Measurements from ENCODE around the gene BEST1. TPM values are rescaled to one million over a fixed set of nuclear protein-coding genes. Genes with fewer than 3 reads are reported as not detected.

Gene BEST1
- total RNA-seq, 6 experiments from 2014 or later = 0.92 to 2.0 (median 1.9) TPM

DNA sequence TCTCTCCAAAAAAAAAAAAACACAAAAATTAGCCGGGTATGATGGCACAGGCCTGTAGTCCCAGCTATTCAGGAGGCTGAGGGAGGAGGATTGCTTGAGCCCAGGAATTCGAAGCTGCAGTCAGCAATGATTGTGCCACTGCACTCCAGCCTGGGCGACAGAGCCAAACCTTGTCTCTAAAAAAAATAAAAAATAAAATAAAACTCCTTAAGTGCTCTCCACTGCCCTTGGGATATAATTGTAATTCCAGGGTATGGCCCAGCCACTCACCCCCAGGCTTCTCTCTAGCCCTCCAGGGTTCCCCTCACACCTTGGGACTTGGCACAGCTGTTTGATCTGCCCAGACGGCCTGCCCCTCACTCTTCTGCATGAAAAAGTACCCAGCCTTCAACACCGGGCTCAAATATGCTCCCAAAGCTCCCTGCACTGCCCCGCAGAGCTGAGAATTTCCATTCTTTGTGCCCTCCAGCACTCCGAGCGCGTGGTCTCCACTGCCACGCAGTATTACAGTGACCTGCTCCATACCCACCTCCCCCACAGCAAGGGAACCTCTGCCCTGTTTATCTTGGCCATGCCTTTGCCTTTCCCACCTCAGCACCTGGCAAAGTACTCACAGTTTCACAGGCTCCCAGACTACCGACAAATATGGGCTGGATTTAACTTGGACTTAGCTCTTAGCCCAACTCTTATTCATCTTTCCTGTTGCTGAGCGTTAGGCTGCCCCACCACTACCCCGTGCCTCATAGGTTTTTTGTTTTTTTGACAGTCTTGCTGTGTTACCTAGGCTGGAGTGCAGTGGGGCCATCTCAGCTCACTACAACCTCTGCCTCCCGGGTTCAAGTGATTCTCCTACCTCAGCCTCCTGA, 24.8 kb downstream of the BEST1 start:
- Mint-ChIP-seq H3K4me3 (no peak overlapping the region), H3K4me1 (ENCODE audit: low read depth) (peaks cover 45% of the 10 kb centered on the region), H3K27ac (peak overlapping the region; percentile 23), H3K9me3 (no peaks in the 10 kb centered on the region), H3K27me3 (ENCODE audit: insufficient read depth) (no peaks in the 10 kb centered on the region; the same call in 1 of the 2 replicates), H3K36me3 (ENCODE audit: low read depth) (no peaks in the 10 kb centered on the region)
- TF ChIP-seq, protein P1, sequence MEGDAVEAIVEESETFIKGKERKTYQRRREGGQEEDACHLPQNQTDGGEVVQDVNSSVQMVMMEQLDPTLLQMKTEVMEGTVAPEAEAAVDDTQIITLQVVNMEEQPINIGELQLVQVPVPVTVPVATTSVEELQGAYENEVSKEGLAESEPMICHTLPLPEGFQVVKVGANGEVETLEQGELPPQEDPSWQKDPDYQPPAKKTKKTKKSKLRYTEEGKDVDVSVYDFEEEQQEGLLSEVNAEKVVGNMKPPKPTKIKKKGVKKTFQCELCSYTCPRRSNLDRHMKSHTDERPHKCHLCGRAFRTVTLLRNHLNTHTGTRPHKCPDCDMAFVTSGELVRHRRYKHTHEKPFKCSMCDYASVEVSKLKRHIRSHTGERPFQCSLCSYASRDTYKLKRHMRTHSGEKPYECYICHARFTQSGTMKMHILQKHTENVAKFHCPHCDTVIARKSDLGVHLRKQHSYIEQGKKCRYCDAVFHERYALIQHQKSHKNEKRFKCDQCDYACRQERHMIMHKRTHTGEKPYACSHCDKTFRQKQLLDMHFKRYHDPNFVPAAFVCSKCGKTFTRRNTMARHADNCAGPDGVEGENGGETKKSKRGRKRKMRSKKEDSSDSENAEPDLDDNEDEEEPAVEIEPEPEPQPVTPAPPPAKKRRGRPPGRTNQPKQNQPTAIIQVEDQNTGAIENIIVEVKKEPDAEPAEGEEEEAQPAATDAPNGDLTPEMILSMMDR (IDR thresholded peaks at IDR 0.05) = no peak
- DNase-seq = no peak

DNA sequence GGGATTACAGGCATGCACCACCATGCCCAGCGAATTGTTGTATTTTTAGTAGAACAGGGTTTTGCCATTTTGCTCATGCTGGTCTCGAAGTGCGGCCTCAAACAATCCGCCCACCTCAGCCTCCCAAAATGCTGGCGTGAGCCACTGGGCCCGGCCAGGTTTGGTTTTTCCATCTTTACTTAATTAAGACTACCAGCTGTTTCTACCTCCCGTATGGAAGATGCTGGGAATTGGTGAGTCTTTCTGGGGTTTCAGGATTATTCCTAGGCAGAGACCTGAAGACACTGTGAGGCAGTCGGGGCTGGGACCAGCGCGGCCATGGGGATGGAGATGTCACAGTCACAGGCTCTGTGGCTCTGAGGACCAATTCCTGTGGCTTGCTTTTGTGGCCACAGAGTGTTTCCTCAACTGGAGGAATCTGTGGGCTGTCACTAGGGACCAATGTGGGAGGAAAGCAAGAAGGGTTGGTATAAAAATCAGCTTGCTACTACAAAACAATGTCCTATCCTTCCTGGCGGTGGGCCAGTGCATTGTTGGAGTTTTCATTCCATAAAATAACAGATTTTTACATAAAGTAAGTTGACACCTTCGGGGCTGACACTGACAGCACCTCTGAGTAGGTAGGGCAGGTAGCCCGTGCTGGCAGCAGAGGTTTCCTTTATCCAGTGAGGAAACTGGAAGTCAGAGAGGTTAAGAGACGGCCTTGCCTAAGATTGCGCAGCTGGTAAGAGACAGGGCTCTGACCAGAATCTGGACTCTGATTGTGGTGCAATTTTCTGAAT, 25.7 kb downstream of the BEST1 start:
- Mint-ChIP-seq H3K27ac (no peak overlapping the region), H3K4me1 (ENCODE audit: low read depth) (peaks cover 42% of the 10 kb centered on the region), H3K27me3 (ENCODE audit: insufficient read depth) (no peaks in the 10 kb centered on the region; the same call in 1 of the 2 replicates), H3K4me3 (no peak overlapping the region), H3K9me3 (no peaks in the 10 kb centered on the region), H3K36me3 (ENCODE audit: low read depth) (no peaks in the 10 kb centered on the region)
- DNase-seq = no peak
- TF ChIP-seq, protein P1 (IDR thresholded peaks at IDR 0.05) = no peak

DNA sequence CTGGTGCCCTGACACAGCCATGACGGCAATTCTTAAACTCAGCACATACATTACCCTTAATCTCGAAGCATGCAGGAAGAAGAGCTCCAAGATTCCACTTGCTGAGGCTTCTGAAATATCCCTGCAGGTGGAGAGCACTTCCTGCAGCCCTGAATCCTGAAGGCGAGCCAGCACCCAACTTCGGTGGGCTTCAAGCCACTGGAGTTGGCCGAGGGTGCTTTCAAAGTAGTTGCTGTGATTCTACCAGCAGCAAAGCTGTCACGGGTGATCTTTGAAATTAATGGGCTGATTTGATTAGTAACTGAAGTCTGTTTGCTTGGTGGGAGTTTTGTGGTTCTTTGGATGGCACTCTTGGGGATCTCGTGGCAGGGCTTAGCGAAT, 26.3 kb downstream of the BEST1 start:
- H3K4me1 Mint-ChIP-seq (ENCODE audit: low read depth) = peaks cover 42% of the 10 kb centered on the region
- DNase-seq = no peak
- no peaks in the 10 kb centered on the region for H3K9me3 Mint-ChIP-seq
- no peak overlapping the region for H3K4me3 Mint-ChIP-seq
- H3K36me3 Mint-ChIP-seq (ENCODE audit: low read depth) = no peaks in the 10 kb centered on the region
- TF ChIP-seq, protein P1 (IDR thresholded peaks at IDR 0.05) = no peak
- no peak overlapping the region for H3K27ac Mint-ChIP-seq
- H3K27me3 Mint-ChIP-seq (ENCODE audit: insufficient read depth) = no peaks in the 10 kb centered on the region; the same call in 1 of the 2 replicates

DNA sequence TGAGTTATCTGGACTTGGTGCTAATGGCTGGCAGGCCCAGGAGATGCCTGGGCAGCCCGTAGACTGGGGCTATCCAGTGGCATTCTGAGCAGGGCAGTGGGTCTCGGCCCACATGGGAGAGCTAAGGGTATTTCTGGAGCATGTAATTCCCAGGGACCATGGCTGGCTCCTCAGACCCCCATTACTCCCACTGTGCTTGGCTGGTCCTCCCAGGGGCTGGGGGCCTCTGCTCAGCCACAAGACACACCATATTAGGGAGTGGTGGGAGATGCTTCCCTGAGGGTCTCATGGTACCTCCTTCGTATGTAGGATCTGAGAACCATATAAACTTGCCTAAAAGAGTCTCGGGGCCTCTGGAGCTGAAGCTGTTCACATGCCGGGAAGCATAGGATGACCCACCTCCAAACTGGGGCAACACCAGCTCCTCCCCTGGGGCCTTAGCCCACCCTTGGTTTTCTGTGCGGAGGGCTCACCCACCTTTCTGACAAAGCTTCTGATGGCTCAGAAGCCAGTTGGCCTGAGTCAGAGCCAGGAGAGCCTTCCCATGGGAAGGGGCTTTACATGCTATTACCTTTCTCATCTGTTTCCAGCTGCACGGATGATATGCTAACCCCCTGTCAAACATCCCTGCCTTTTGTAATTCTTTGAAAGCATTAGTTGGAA, 26.8 kb downstream of the BEST1 start:
- H3K27me3 Mint-ChIP-seq (ENCODE audit: insufficient read depth) = no peaks in the 10 kb centered on the region; the same call in 1 of the 2 replicates
- DNase-seq = no peak
- no peak overlapping the region for H3K27ac Mint-ChIP-seq
- H3K4me3 Mint-ChIP-seq = no peak overlapping the region
- H3K4me1 Mint-ChIP-seq (ENCODE audit: low read depth) = peaks cover 37% of the 10 kb centered on the region
- no peaks in the 10 kb centered on the region for H3K36me3 Mint-ChIP-seq (ENCODE audit: low read depth)
- TF ChIP-seq, protein P1 (IDR thresholded peaks at IDR 0.05) = no peak
- H3K9me3 Mint-ChIP-seq = no peaks in the 10 kb centered on the region

Data from HFFc6 (cell line).